Gastroesophageal sphincter (tissue), 4 donors: ENCODE data around the gene OPRL1. TPM values are rescaled to one million over a fixed set of nuclear protein-coding genes. Genes with fewer than 3 reads are reported as not detected.
"Not testable (repeated sequence)": the region's sequence is repeated elsewhere in the genome, so short reads cannot be mapped to it uniquely, and the experiment has no call there.

ENCODE experiments used
- ATAC-seq: fragments of 150-250 bp; one replicate; pipeline ENCODE4 v1.9.1; 2016; ENCODE audit warnings: mild to moderate bottlenecking, moderate library complexity
- H3K27ac ChIP-seq, 4 donors: fragments of 200-600 bp; sonication (generic) in 3 of 4; 1 replicate in 3 of 4; 2 replicates in 1 of 4; pipeline ENCODE4 v1.5.1; 2016 to 2019
- H3K27me3 ChIP-seq: fragments of 200-600 bp; sonication (generic); one replicate; pipeline ENCODE4 v1.5.1; 2019
- H3K36me3 ChIP-seq, 2 donors: fragments of 200-600 bp; sonication (generic); one replicate each; pipeline ENCODE4 v1.5.1; 2019; ENCODE audit warnings: control low read depth in 1 of 2
- H3K4me1 ChIP-seq, 3 donors: fragments of 200-600 bp; sonication (generic); 1 replicate in 2 of 3; 2 replicates in 1 of 3; pipeline ENCODE4 v1.5.1; 2016 to 2019; ENCODE audit warnings: control low read depth in 2 of 3
- H3K4me3 ChIP-seq, 2 donors: fragments of 200-600 bp; sonication (generic); one replicate each; pipeline ENCODE4 v1.5.1; 2019; ENCODE audit warnings: mild to moderate bottlenecking in 1 of 2, moderate library complexity in 1 of 2
- H3K9me3 ChIP-seq, 3 donors: fragments of 200-600 bp; sonication (generic); one replicate each; pipeline ENCODE4 v1.5.1; 2017 to 2019; ENCODE audit warnings: control low read depth in 2 of 3
- EP300 ChIP-seq: sonication (generic); formaldehyde crosslinking; IDR thresholded peaks from one replicate; pipeline ENCODE4 v1.6.1; 2017; ENCODE audit warnings: antibody characterized with exemption, mild to moderate bottlenecking
- POLR2A ChIP-seq, 2 donors: fragments of 450-650 bp; IDR thresholded peaks; one replicate each; pipeline ENCODE4 v1.6.1; 2017; ENCODE audit warnings: antibody characterized with exemption in 2 of 2, mild to moderate bottlenecking in 2 of 2, moderate library complexity in 1 of 2
- POLR2AphosphoS5 ChIP-seq: sonication (generic); formaldehyde crosslinking; IDR thresholded peaks from one replicate; pipeline ENCODE4 v1.6.1; 2017; ENCODE audit warnings: antibody characterized with exemption
- whole genome bisulfite sequencing, 2 donors: methylation state at CpG; one replicate each; pipeline ENCODE4 v1.1.5; 2018; ENCODE audit warnings: low coverage in 1 of 2; 5-methylcytosine and 5-hydroxymethylcytosine counted together
- total RNA-seq, 4 donors: library from RNA; depleted of rRNA; stranded (reverse); fragments of >200 nt; gene quantifications; one replicate each; pipeline ENCODE4 v1.1.0, GENCODE V29; 2016
- TF ChIP-seq, protein P1 (sequence below), 4 experiments: fragments of 200-600 bp in 2 of 4; fragments of 450-650 bp in 2 of 4; sonication (generic) in 1 of 4; IDR thresholded peaks; one replicate each; pipeline ENCODE4 v1.5.1; 2017 to 2019; ENCODE audit warnings: antibody characterized with exemption in 4 of 4, mild to moderate bottlenecking in 2 of 4, moderate library complexity in 2 of 4

OPRL1 gene
- total RNA-seq, 4 donors from 2014 or later = 0.50 to 1.1 (median 0.66) TPM

DNA sequence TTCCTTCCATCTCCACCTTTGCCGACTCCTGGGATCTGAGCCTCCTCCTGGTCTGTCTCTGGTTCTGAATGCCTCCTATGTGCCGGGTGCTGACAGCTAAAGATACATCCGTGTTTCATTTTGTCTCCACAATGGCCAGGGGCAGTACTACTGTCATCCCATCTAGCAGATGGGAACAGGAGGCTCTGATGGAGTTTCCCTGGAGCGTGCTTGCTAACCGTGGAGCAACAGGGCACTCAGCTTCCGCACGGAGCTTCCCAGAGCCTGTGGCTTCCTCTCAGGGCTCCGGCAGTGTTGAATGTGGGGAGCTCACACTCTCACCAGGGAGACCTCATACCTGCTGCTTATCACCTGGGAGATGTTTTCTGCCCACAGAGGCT, 39.4 kb downstream of the OPRL1 start:
- Histone ChIP-seq H3K27ac (no peak overlapping the region), H3K4me1 (peaks cover 0 to 9% (median 3%) of the 10 kb centered on the region in 3 donors), H3K9me3 (no peaks in the 10 kb centered on the region), H3K36me3 (no peaks in the 10 kb centered on the region), H3K27me3 (peaks cover 34% of the 10 kb centered on the region), H3K4me3 (no peak overlapping the region)
- ATAC-seq = no peak
- WGBS, 2 donors = no CpG with 5 or more reads among the region's 8 CpGs
- no peak for TF ChIP-seq EP300
- TF ChIP-seq POLR2AphosphoS5 = no peak
- TF ChIP-seq, protein P1, sequence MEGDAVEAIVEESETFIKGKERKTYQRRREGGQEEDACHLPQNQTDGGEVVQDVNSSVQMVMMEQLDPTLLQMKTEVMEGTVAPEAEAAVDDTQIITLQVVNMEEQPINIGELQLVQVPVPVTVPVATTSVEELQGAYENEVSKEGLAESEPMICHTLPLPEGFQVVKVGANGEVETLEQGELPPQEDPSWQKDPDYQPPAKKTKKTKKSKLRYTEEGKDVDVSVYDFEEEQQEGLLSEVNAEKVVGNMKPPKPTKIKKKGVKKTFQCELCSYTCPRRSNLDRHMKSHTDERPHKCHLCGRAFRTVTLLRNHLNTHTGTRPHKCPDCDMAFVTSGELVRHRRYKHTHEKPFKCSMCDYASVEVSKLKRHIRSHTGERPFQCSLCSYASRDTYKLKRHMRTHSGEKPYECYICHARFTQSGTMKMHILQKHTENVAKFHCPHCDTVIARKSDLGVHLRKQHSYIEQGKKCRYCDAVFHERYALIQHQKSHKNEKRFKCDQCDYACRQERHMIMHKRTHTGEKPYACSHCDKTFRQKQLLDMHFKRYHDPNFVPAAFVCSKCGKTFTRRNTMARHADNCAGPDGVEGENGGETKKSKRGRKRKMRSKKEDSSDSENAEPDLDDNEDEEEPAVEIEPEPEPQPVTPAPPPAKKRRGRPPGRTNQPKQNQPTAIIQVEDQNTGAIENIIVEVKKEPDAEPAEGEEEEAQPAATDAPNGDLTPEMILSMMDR (IDR thresholded peaks at IDR 0.05) = no peak
- no peak for TF ChIP-seq POLR2A (IDR thresholded peaks at IDR 0.05)

DNA sequence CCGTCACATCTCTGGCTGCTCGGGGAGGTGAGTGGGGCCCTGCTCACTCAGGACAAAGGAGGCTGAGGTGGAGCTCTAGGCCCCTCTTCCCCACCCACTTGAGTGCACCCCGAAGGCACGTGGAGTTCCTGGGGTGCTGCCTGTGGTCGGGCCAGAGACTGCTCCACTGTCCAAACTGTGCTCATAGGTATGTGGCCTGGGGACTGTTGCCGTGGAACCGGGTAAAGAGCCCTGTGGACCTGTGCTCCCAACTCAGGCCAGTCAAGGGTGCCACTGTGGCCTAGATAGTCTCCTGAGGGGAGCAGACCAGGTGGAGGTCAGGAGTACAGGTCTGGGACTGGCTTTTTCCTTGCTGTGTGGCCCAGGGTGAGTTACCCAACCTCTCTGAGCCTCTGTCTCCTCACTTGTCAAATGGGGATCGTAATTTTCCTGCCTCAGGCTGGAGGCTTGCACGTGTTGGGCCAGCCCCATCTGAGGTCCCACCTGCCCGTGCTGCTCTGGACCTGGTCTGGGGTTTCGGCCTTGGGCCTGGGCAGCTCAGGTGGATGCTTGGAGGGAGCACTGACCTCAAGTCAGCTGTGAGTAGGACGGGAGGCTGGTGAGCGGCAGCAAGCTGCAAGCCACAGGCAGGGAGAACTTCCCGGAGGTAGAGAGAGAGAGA, 39.9 kb downstream of the OPRL1 start:
- H3K27ac ChIP-seq = no peak overlapping the region
- H3K27me3 ChIP-seq = peaks cover 38% of the 10 kb centered on the region
- 0% methylated on average over 1 of the region's 14 CpGs; no CpG with 5 or more reads in 1 of the 2 donors for WGBS, 2 donors
- no peaks in the 10 kb centered on the region for H3K36me3 ChIP-seq
- TF ChIP-seq EP300 (no peak), POLR2AphosphoS5 (no peak), POLR2A (IDR thresholded peaks at IDR 0.05) (no peak)
- TF ChIP-seq, protein P1 (IDR thresholded peaks at IDR 0.05) = no peak
- no peak for ATAC-seq
- H3K4me3 ChIP-seq = peak overlapping the region in 1 of 2 donors; percentile 22
- H3K4me1 ChIP-seq = peaks cover 0 to 9% (median 3%) of the 10 kb centered on the region in 3 donors
- H3K9me3 ChIP-seq = no peaks in the 10 kb centered on the region

DNA sequence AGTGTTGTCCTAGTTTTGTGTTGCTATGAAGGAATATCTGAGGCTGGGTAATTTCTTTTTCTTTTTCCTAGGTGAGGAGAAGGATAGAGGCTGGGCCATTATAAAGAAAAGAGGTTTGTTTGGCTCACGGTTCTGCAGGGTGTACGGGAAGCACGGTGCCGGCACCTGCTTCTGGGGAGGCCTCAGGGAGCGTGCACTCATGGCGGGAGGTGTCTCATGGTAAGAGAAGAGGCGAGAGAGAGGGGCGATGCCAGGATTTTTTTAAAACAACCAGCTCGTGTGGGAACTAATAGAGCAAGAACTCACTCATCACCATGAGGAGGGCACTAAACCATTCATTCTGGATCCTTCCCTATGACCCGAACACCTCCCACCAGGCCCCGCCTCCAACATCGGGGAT, 41.7 kb downstream of the OPRL1 start:
- TF ChIP-seq POLR2A (IDR thresholded peaks at IDR 0.05) (no peak), EP300 (no peak), POLR2AphosphoS5 (no peak)
- TF ChIP-seq, protein P1 (IDR thresholded peaks at IDR 0.05) = no peak
- Histone ChIP-seq H3K4me3 (no peak overlapping the region), H3K36me3 (no peaks in the 10 kb centered on the region), H3K9me3 (no peaks in the 10 kb centered on the region), H3K4me1 (peaks cover 0 to 9% (median 3%) of the 10 kb centered on the region in 3 donors), H3K27me3 (peaks cover 41% of the 10 kb centered on the region), H3K27ac (no peak overlapping the region)
- WGBS, 2 donors = 80 to 81% methylated on average over 7 to 10 of the region's 12 CpGs
- ATAC-seq = no peak

DNA sequence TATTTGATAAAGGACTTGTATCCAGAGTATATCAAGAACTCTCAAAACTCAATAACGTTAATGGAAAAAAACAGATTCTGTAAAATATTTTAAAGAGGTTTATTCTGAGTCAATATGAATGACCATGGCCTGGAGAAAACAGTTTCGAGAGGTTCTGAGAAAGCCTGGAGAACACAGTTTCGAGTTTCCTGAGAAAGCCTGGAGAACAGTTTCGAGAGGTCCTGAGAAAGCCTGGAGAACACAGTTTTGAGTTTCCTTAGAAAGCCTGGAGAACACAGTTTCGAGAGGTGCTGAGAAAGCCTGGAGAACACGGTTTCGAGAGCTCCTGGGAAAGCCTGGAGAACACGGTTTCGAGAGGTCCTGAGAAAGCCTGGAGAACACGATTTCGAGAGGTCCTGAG, 43.0 kb downstream of the OPRL1 start:
- ATAC-seq = not testable (repeated sequence)
- 74 to 76% methylated on average over 5 to 11 of the region's 11 CpGs for WGBS, 2 donors

DNA sequence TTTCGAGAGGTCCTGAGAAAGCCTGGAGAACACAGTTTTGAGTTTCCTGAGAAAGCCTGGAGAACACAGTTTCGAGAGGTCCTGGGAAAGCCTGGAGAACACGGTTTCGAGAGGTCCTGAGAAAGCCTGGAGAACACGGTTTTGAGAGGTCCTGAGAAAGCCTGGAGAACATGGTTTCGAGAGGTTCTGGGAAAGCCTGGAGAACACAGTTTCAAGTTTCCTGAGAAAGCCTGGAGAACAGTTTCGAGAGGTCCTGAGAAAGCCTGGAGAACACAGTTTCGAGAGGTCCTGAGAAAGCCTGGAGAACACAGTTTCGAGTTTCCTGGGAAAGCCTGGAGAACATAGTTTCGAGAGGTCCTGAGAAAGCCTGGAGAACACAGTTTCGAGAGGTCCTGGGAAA, 43.6 kb downstream of the OPRL1 start:
- not testable (repeated sequence) for H3K36me3 ChIP-seq, H3K4me1 ChIP-seq, H3K27ac ChIP-seq, H3K4me3 ChIP-seq, H3K9me3 ChIP-seq, ATAC-seq
- 78% methylated on average over 10 to 11 of the region's 11 CpGs for WGBS, 2 donors
- peaks cover 48% of the 10 kb centered on the region for H3K27me3 ChIP-seq

More for the DNA sequence above, 43.0 kb downstream of the OPRL1 start:
- H3K4me3 ChIP-seq, H3K36me3 ChIP-seq, H3K9me3 ChIP-seq, H3K4me1 ChIP-seq, H3K27ac ChIP-seq: not testable (repeated sequence)
- H3K27me3 ChIP-seq = peaks cover 43% of the 10 kb centered on the region

DNA sequence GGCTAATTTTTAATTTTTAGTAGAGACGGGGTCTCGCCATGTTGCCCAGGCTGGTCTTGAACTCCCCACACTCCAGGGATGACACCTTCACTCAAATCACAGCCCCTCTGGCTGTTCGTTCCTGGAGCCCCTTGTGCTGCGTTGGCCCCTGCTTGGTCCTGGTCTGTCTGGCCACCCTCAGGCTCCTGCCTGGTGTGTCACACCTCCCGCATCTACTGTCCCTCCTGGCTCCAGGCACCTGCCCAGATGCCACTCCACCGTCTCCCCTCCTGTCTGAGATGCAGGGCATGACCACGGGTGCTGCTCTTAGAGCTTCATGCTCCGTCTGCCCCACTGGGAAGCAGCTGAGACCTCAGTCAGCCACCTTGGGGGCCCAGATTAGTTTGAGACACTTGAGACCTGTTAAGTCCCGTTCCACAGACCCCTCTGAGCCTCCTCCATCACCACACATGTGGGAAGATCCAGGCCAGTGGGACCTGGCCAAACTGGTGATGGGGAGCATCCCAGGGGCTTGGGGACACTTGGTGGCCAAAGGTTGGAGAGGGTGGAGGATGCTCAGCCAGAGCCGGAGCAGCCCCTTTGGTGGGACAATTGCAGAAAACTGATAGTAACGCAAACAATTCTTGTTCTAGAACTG, 49.4 kb downstream of the OPRL1 start:
- Histone ChIP-seq H3K27me3 (peaks cover 46% of the 10 kb centered on the region), H3K9me3 (no peaks in the 10 kb centered on the region), H3K4me1 (no peaks in the 10 kb centered on the region), H3K36me3 (no peaks in the 10 kb centered on the region), H3K27ac (no peak overlapping the region), H3K4me3 (no peak overlapping the region)
- WGBS, 2 donors = 92% methylated on average over 5 of the region's 11 CpGs; no CpG with 5 or more reads in 1 of the 2 donors
- no peak for ATAC-seq
- TF ChIP-seq EP300 (no peak), POLR2AphosphoS5 (no peak)
